Measurements from ENCODE around the gene RTN3.

- TF ChIP-seq EZH2 (IDR thresholded peaks at IDR 0.05; ENCODE audit: borderline replicate concordance, low read depth, low read length, severe bottlenecking) = no peak
- no peak for TF ChIP-seq CTCF (IDR thresholded peaks at IDR 0.05; ENCODE audit: borderline replicate concordance, extremely low read depth, low read length, poor library complexity, severe bottlenecking)
Measured at GRCh38 chr11:63643205-63643604, 38.1 kb upstream of the RTN3 start.
